Testis (tissue), 3 donors: Measurements from ENCODE around the gene RUNX1. TPM values are rescaled to one million over a fixed set of nuclear protein-coding genes. Genes with fewer than 3 reads are reported as not detected.

Experiments used
- DNase-seq: peaks from one replicate; pipeline ENCODE4 v3.0.0-alpha.2; 2019
- H3K27ac ChIP-seq, 2 donors: fragments of 200-600 bp; sonication (generic); one replicate each; pipeline ENCODE4 v1.5.1; 2019
- H3K27me3 ChIP-seq: fragments of 200-600 bp; sonication (generic); one replicate; pipeline ENCODE4 v1.5.1; 2019
- H3K36me3 ChIP-seq: fragments of 200-600 bp; sonication (generic); one replicate; pipeline ENCODE4 v1.5.1; 2017; ENCODE audit warnings: low read depth; ENCODE audit errors: missing control alignments
- H3K4me1 ChIP-seq: fragments of 200-600 bp; sonication (generic); one replicate; pipeline ENCODE4 v1.5.1; 2019
- H3K4me3 ChIP-seq, 2 donors: fragments of 200-600 bp; sonication (generic); one replicate each; pipeline ENCODE4 v1.5.1; 2017 to 2019
- H3K9me3 ChIP-seq: fragments of 200-600 bp; sonication (generic); one replicate; pipeline ENCODE4 v1.5.1; 2017
- POLR2A ChIP-seq: fragments of 450-650 bp; IDR thresholded peaks from one replicate; pipeline ENCODE4 v1.6.1; 2017; ENCODE audit warnings: antibody characterized with exemption, mild to moderate bottlenecking, moderate library complexity
- WGBS, 2 donors: methylation state at CpG; one replicate each; pipeline ENCODE4 v1.1.5; 2018; 5-methylcytosine and 5-hydroxymethylcytosine counted together
- intact Hi-C: fragments of 100-400 bp; cut with DNase I; formaldehyde crosslinking; loops from one replicate; pipeline ENCODE4 v1.15.1; 2023; ENCODE audit warnings: low total_unique reads
- polyA plus RNA-seq: library from polyadenylated mRNA; stranded (reverse); fragments of 350-450 nt; fragmentation: Illumina TruSeq; extraction: RNeasy Lipid Tissue Mini Kit (QIAGEN cat#74804); gene quantifications from one replicate; pipeline ENCODE4 v1.2.3, GENCODE V29; 2014; ENCODE audit warnings: low read depth, low replicate concordance; ENCODE audit not compliant: insufficient read depth
- total RNA-seq, 2 donors: library from RNA; depleted of rRNA; stranded (reverse); fragments of >200 nt; gene quantifications; one replicate each; pipeline ENCODE4 v1.2.3, GENCODE V29; 2016
- TF ChIP-seq, protein P1 (sequence below), 3 experiments: fragments of 450-650 bp in 2 of 3; fragments of 200-600 bp in 1 of 3; sonication (generic) in 1 of 3; IDR thresholded peaks; one replicate each; pipeline ENCODE4 v1.5.1; 2016 to 2019; ENCODE audit warnings: antibody characterized with exemption in 3 of 3, mild to moderate bottlenecking in 2 of 3, moderate library complexity in 1 of 3

The RUNX1 gene
- total and polyA plus RNA-seq, 3 donors from 2014 or later: 11.1 to 28.7 (median 24.3) TPM

DNA sequence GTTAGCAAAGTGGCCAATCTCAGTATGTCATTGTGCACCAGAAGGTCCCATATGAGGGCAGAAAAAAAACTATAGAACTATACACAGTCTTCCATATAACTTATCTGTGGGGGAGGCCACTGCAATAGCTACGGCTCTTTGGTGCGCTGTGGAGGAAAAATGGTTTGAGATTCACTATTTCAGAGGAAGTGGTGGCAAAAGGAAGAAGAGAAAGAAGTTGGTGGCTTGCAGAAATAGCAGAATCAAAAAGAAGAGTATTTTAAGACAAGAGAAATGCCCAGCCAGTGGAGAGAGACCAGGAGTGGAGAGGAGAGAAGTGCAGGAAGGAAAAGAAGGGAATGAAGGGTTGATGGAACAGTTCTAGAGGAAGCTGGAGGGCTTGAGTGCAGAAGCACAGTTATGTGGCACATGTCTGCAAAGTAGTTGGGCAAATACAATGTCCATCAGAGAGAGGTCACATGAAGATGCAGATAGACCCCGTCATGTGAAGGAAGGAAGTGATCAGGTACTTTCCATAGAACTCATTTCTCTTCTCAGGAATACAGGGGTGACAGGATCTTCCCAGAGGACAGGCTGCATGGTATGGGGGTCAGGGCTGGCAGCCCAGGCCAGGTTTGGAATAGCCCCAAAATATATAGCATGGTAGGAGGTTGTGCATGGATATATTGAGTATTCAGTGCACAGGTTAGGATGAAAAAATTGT, 64.6 kb downstream of the RUNX1 start:
- WGBS, 2 donors: 78 to 90% methylated on average over 3 of the region's 3 CpGs
- H3K9me3 ChIP-seq: no peaks in the 10 kb centered on the region
- intact Hi-C loops: no loop called here
- H3K36me3 ChIP-seq: no peaks in the 10 kb centered on the region
- H3K27me3 ChIP-seq: no peaks in the 10 kb centered on the region
- no peaks in the 10 kb centered on the region for H3K4me1 ChIP-seq
- H3K27ac ChIP-seq: no peak overlapping the region
- TF ChIP-seq, protein P1, sequence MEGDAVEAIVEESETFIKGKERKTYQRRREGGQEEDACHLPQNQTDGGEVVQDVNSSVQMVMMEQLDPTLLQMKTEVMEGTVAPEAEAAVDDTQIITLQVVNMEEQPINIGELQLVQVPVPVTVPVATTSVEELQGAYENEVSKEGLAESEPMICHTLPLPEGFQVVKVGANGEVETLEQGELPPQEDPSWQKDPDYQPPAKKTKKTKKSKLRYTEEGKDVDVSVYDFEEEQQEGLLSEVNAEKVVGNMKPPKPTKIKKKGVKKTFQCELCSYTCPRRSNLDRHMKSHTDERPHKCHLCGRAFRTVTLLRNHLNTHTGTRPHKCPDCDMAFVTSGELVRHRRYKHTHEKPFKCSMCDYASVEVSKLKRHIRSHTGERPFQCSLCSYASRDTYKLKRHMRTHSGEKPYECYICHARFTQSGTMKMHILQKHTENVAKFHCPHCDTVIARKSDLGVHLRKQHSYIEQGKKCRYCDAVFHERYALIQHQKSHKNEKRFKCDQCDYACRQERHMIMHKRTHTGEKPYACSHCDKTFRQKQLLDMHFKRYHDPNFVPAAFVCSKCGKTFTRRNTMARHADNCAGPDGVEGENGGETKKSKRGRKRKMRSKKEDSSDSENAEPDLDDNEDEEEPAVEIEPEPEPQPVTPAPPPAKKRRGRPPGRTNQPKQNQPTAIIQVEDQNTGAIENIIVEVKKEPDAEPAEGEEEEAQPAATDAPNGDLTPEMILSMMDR (IDR thresholded peaks at IDR 0.05): no peak
- no peak for TF ChIP-seq POLR2A
- no peak overlapping the region for H3K4me3 ChIP-seq
- DNase-seq: no peak

DNA sequence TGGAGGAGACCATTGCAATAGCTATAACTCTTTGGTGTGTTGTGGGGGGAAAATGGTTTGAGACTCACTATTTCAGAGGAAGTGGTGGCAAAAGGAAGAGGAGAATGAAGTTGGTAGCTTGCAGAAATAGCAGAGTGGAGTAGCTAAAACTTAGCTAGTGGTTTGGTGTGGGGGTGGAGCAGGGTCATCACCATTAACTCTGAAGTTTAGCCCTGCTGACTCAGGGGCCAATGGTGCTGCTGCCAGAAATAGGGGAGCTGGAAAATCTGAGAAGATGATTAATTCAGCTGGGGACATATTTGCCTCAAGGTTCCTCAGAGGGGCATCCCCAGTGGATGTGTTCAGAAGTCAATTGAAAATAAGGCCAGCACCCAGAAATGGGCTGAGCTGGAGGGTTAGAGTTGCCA, 65.4 kb downstream of the RUNX1 start:
- Histone ChIP-seq H3K36me3 (no peaks in the 10 kb centered on the region), H3K4me3 (no peak overlapping the region), H3K9me3 (no peaks in the 10 kb centered on the region), H3K27ac (no peak overlapping the region), H3K4me1 (no peaks in the 10 kb centered on the region), H3K27me3 (no peaks in the 10 kb centered on the region)
- TF ChIP-seq POLR2A: no peak
- TF ChIP-seq, protein P1 (IDR thresholded peaks at IDR 0.05): no peak
- intact Hi-C loops: no loop called here
- DNase-seq: no peak

DNA sequence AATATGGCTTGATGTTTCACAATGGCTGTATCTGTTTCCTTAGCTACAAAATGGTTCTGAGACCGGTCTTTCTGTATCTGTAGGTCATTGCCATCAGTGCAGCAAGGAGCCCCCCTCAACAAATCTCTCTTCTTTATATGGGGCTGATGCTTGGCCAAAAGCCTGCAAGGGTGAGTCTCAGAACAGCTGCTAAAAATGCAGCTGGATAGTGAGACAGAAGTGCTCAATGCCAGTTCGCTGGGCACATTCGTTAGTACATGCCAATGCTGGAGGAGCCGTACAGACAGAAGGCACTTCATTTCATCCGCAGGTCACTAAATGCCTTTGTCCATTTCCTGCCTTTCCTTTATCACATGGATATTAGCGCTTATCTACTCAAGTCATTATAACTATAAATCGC, 67.3 kb downstream of the RUNX1 start:
- intact Hi-C loops: no loop called here
- no peaks in the 10 kb centered on the region for H3K27me3 ChIP-seq
- no peak overlapping the region for H3K4me3 ChIP-seq
- 93 to 95% methylated on average over 7 of the region's 7 CpGs for WGBS, 2 donors
- no peaks in the 10 kb centered on the region for H3K9me3 ChIP-seq
- no peak overlapping the region for H3K27ac ChIP-seq
- no peaks in the 10 kb centered on the region for H3K4me1 ChIP-seq
- H3K36me3 ChIP-seq: no peaks in the 10 kb centered on the region
- no peak for TF ChIP-seq POLR2A
- TF ChIP-seq, protein P1 (IDR thresholded peaks at IDR 0.05): no peak
- DNase-seq: no peak

DNA sequence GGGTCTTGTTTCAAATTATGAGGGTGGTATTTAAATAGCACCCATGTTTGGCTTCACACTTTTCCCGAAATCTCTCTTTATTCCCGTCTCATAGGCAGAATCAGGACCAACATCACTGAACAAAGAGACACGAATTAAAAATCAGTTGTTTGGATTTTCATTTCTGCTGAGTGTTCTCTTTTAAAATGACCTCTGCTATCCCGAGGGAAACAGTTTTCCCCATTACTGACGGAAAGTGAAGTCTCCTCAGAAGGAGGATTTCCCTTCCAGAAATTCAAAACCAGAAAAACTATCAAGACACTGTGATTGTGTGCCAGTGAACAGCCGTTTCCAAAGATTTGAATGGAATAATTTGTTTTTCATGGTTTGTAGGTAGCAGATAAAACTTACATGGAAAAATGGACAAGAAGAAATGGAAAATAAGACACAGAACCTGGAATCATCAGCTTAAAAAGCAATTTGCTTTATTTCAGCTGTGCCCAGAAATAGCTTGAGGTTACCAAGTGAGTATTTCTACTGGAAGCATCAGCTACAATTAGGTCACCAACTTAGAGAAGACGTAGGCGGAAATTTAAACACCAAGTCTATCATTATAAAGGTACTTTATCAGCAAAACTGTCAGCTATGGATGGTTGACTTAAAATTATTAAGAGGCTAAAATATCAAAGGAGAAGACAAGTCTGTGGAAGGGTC, 68.5 kb downstream of the RUNX1 start:
- 59 to 61% methylated on average over 8 of the region's 8 CpGs for WGBS, 2 donors
- H3K27ac ChIP-seq: no peak overlapping the region

More for the DNA sequence above, 68.5 kb downstream of the RUNX1 start:
- intact Hi-C loops: no loop called here
- no peaks in the 10 kb centered on the region for H3K36me3 ChIP-seq
- H3K4me3 ChIP-seq: no peak overlapping the region
- no peaks in the 10 kb centered on the region for H3K9me3 ChIP-seq
- no peaks in the 10 kb centered on the region for H3K4me1 ChIP-seq
- TF ChIP-seq, protein P1 (IDR thresholded peaks at IDR 0.05): no peak
- TF ChIP-seq POLR2A: no peak
- no peak for DNase-seq
- no peaks in the 10 kb centered on the region for H3K27me3 ChIP-seq
